ENCODE measurements around the gene DAB1. TPM values are rescaled to one million over a fixed set of nuclear protein-coding genes. Genes with fewer than 3 reads are reported as not detected.

Gene DAB1
- total RNA-seq, 1 experiment from 2014 or later: not detected

DNA sequence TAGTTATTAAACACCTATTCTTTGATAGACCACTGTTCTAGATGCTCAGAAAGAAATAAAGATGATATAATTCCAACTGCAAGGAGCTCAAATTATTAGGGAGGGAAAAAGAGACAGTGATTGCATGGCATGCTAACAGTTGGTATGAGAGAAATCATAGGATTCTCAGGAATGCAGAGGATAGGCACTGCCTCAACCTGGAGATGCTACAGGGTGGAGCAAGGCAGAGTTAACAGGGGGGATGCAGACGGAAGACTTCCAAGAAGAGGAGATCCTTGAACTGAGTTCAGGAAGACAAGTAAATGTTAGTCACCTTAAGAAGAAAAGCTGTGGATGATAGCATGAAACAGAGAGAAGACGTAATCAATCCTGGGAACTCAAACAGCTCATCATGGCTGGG, 123.7 kb downstream of the DAB1 start:
- ChIA-PET POLR2A (no interaction called here), CTCF (no interaction called here), RAD21 (ENCODE audit: low non-redundant PET in 1 of 2, low total read pairs in 2 of 2, uncharacterized antibody in 2 of 2, unreplicated experiment in 2 of 2) (no interaction called here)
- DNase-seq (ENCODE audit: low read depth, low spot score) (no peak), ATAC-seq (no peak)
- intact Hi-C loops (cut with micrococcal nuclease): no loop called here
- no peak overlapping the region for H3K4me3 ChIP-seq (replicated peaks in 1 of 2; ENCODE audit: low read depth in 1 of 2, low read length in 2 of 2)
- H3K9me2 ChIP-seq (ENCODE audit: insufficient read depth): no peaks in the 10 kb centered on the region
- TF ChIP-seq RAD21 (IDR thresholded peaks at IDR 0.05; ENCODE audit: low read depth): no peak
- TF ChIP-seq EZH2phosphoT487 (IDR thresholded peaks at IDR 0.05; ENCODE audit: borderline replicate concordance): no peak
- no peak for TF ChIP-seq TCF7L2 (IDR thresholded peaks at IDR 0.05; ENCODE audit: borderline replicate concordance, extremely low read depth, insufficient read depth, insufficient read length)
- TF ChIP-seq SRF (IDR thresholded peaks at IDR 0.05; ENCODE audit: low read depth): no peak
- TF ChIP-seq SP1 (IDR thresholded peaks at IDR 0.05; ENCODE audit: low read depth): no peak
- TF ChIP-seq ZNF274 (IDR thresholded peaks at IDR 0.05; ENCODE audit: low read depth, low read length): no peak
- no peak for TF ChIP-seq SIN3A (IDR thresholded peaks at IDR 0.05; ENCODE audit: low read depth)
- no peak for TF ChIP-seq ELF1 (IDR thresholded peaks at IDR 0.05; ENCODE audit: borderline replicate concordance, low read depth)
- no peak for TF ChIP-seq CBX3 (IDR thresholded peaks at IDR 0.05; ENCODE audit: low read depth)
- no peak for TF ChIP-seq EZH2 (IDR thresholded peaks at IDR 0.05)
- TF ChIP-seq, protein P1, sequence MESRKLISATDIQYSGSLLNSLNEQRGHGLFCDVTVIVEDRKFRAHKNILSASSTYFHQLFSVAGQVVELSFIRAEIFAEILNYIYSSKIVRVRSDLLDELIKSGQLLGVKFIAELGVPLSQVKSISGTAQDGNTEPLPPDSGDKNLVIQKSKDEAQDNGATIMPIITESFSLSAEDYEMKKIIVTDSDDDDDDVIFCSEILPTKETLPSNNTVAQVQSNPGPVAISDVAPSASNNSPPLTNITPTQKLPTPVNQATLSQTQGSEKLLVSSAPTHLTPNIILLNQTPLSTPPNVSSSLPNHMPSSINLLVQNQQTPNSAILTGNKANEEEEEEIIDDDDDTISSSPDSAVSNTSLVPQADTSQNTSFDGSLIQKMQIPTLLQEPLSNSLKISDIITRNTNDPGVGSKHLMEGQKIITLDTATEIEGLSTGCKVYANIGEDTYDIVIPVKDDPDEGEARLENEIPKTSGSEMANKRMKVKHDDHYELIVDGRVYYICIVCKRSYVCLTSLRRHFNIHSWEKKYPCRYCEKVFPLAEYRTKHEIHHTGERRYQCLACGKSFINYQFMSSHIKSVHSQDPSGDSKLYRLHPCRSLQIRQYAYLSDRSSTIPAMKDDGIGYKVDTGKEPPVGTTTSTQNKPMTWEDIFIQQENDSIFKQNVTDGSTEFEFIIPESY (IDR thresholded peaks at IDR 0.05; ENCODE audit: extremely low read depth, insufficient replicate concordance, low read length): no peak
- TF ChIP-seq, protein P2, sequence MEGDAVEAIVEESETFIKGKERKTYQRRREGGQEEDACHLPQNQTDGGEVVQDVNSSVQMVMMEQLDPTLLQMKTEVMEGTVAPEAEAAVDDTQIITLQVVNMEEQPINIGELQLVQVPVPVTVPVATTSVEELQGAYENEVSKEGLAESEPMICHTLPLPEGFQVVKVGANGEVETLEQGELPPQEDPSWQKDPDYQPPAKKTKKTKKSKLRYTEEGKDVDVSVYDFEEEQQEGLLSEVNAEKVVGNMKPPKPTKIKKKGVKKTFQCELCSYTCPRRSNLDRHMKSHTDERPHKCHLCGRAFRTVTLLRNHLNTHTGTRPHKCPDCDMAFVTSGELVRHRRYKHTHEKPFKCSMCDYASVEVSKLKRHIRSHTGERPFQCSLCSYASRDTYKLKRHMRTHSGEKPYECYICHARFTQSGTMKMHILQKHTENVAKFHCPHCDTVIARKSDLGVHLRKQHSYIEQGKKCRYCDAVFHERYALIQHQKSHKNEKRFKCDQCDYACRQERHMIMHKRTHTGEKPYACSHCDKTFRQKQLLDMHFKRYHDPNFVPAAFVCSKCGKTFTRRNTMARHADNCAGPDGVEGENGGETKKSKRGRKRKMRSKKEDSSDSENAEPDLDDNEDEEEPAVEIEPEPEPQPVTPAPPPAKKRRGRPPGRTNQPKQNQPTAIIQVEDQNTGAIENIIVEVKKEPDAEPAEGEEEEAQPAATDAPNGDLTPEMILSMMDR (IDR thresholded peaks at IDR 0.05 in 2 of 3, conservative IDR thresholded peaks at IDR 0.05 in 1 of 3; ENCODE audit: borderline replicate concordance in 1 of 3, insufficient read depth in 1 of 3, low read depth in 2 of 3, low read length in 2 of 3): no peak
- no peak for TF ChIP-seq FOSL1 (IDR thresholded peaks at IDR 0.05; ENCODE audit: low read depth)
- no peak for TF ChIP-seq EGR1 (IDR thresholded peaks at IDR 0.05; ENCODE audit: low read depth)
- TF ChIP-seq, protein P3, sequence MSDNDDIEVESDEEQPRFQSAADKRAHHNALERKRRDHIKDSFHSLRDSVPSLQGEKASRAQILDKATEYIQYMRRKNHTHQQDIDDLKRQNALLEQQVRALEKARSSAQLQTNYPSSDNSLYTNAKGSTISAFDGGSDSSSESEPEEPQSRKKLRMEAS (IDR thresholded peaks at IDR 0.05): no peak
- TF ChIP-seq, protein P4, sequence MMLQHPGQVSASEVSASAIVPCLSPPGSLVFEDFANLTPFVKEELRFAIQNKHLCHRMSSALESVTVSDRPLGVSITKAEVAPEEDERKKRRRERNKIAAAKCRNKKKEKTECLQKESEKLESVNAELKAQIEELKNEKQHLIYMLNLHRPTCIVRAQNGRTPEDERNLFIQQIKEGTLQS (IDR thresholded peaks at IDR 0.05): no peak
- no peak for TF ChIP-seq ZFX (IDR thresholded peaks at IDR 0.05)
- TF ChIP-seq JUND (IDR thresholded peaks at IDR 0.05): no peak
- TF ChIP-seq, protein P5, sequence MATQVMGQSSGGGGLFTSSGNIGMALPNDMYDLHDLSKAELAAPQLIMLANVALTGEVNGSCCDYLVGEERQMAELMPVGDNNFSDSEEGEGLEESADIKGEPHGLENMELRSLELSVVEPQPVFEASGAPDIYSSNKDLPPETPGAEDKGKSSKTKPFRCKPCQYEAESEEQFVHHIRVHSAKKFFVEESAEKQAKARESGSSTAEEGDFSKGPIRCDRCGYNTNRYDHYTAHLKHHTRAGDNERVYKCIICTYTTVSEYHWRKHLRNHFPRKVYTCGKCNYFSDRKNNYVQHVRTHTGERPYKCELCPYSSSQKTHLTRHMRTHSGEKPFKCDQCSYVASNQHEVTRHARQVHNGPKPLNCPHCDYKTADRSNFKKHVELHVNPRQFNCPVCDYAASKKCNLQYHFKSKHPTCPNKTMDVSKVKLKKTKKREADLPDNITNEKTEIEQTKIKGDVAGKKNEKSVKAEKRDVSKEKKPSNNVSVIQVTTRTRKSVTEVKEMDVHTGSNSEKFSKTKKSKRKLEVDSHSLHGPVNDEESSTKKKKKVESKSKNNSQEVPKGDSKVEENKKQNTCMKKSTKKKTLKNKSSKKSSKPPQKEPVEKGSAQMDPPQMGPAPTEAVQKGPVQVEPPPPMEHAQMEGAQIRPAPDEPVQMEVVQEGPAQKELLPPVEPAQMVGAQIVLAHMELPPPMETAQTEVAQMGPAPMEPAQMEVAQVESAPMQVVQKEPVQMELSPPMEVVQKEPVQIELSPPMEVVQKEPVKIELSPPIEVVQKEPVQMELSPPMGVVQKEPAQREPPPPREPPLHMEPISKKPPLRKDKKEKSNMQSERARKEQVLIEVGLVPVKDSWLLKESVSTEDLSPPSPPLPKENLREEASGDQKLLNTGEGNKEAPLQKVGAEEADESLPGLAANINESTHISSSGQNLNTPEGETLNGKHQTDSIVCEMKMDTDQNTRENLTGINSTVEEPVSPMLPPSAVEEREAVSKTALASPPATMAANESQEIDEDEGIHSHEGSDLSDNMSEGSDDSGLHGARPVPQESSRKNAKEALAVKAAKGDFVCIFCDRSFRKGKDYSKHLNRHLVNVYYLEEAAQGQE (IDR thresholded peaks at IDR 0.05; ENCODE audit: low read depth): no peak
- TF ChIP-seq CEBPB (IDR thresholded peaks at IDR 0.05; ENCODE audit: low read depth): no peak
- H3K27me3 ChIP-seq (ENCODE audit: insufficient read depth, low read length): no peaks in the 10 kb centered on the region
- no peak overlapping the region for H2AFZ ChIP-seq (ENCODE audit: low read depth, low read length, poor library complexity, severe bottlenecking)
- no peaks in the 10 kb centered on the region for H4K20me1 ChIP-seq (ENCODE audit: insufficient read depth)
- H3K36me3 ChIP-seq (ENCODE audit: control insufficient read depth in 1 of 2, insufficient read depth in 2 of 2, low read length in 2 of 2): no peaks in the 10 kb centered on the region
- no peak overlapping the region for H3K27ac ChIP-seq (ENCODE audit: low read depth, low read length)
- H3K4me2 ChIP-seq (ENCODE audit: low read length): no peak overlapping the region
- no TSS peak for BruUV-seq (replicated peaks)
- H3K9me3 ChIP-seq (ENCODE audit: control insufficient read depth in 1 of 2, insufficient read depth in 1 of 2, low read depth in 1 of 2, low read length in 2 of 2): no peaks in the 10 kb centered on the region
- no peaks in the 10 kb centered on the region for H3K79me2 ChIP-seq (ENCODE audit: insufficient read depth, low read length)
- no peaks in the 10 kb centered on the region for H3K4me1 ChIP-seq (ENCODE audit: control insufficient read depth in 1 of 2, insufficient read depth in 2 of 2, low read length in 2 of 2)
- no peak overlapping the region for H3K9ac ChIP-seq (ENCODE audit: low read length)

Measured in HCT116 (cell line).